Aorta (tissue), 5 donors: ENCODE results near the gene GPRC5B. TPM values are rescaled to one million over a fixed set of nuclear protein-coding genes. Genes with fewer than 3 reads are reported as not detected.

Experiments
- ATAC-seq: fragments of 200-7000 bp; cut with Tn5 transposase; one replicate; pipeline ENCODE4 v1.9.1; 2022; ENCODE audit warnings: moderate library complexity; ENCODE audit not compliant: low FRiP score
- DNase-seq, 2 donors: peaks; one replicate each; pipeline ENCODE4 v3.0.0-alpha.2; 2020
- H3K27ac ChIP-seq, 2 donors: one replicate each; pipeline ENCODE4 v1.5.1; 2013; ENCODE audit warnings: low read length in 2 of 2, mild to moderate bottlenecking in 2 of 2, moderate library complexity in 2 of 2, control low read depth in 1 of 2, inconsistent platforms in 1 of 2, low read depth in 1 of 2
- H3K27me3 ChIP-seq, 2 donors: one replicate each; pipeline ENCODE4 v1.6.1; 2013; ENCODE audit warnings: control low read depth in 1 of 2, low read length in 1 of 2, mild to moderate bottlenecking in 1 of 2, moderate library complexity in 1 of 2; ENCODE audit not compliant: insufficient read depth in 2 of 2, control insufficient read depth in 1 of 2
- H3K36me3 ChIP-seq, 2 donors: one replicate each; pipeline ENCODE4 v1.6.1; 2013; ENCODE audit warnings: control low read depth in 1 of 2, low read length in 1 of 2, mild to moderate bottlenecking in 1 of 2; ENCODE audit not compliant: insufficient read depth in 2 of 2, control insufficient read depth in 1 of 2
- H3K4me1 ChIP-seq, 2 donors: one replicate each; pipeline ENCODE4 v1.6.1; 2013; ENCODE audit warnings: low read length in 2 of 2, control low read depth in 1 of 2, mild to moderate bottlenecking in 1 of 2, moderate library complexity in 1 of 2; ENCODE audit not compliant: insufficient read depth in 2 of 2, control insufficient read depth in 1 of 2
- H3K4me3 ChIP-seq, 2 donors: one replicate each; pipeline ENCODE4 v1.5.1; 2013; ENCODE audit warnings: low read length in 2 of 2, control low read depth in 1 of 2, mild to moderate bottlenecking in 1 of 2
- H3K9me3 ChIP-seq: one replicate; pipeline ENCODE4 v1.6.1; 2013; ENCODE audit warnings: mild to moderate bottlenecking, low read length; ENCODE audit not compliant: control insufficient read depth
- WGBS, 2 donors: extraction: QIAGEN DNeasy Blood & Tissue Kit; methylation state at CpG; one replicate each; pipeline ENCODE4 v1.1.7; 2013; 5-methylcytosine and 5-hydroxymethylcytosine counted together
- intact Hi-C, 2 donors: fragments of 100-400 bp; cut with DNase I; formaldehyde crosslinking; loops; one replicate each; pipeline versions ENCODE4 v1.14.2 to v1.15.0; 2022
- polyA plus RNA-seq, 2 donors: library from polyadenylated mRNA; stranded (reverse); fragments of 200-250 nt; gene quantifications; one replicate each; pipeline ENCODE4 v1.2.3, GENCODE V29; 2013
- total RNA-seq, 2 donors: library from RNA; stranded (reverse); fragmentation: NEBNext Ultra II Directional; extraction: Animal tissue kit (Norgen Biotek cat#: 25700); gene quantifications; one replicate each; pipeline ENCODE4 v1.2.1, GENCODE V29; 2021
- donor health status: healthy with polysubstance abuse.
- donor health status: Bipolar disorder and iron deficiency.
- donor health status: DM: no; HTN: no; CAD: no.
- donor health status: DM: no; HTN: no; CAD: no.
- donor health status: DM: yes; HTN: yes; CAD: no.

The GPRC5B gene
- total and polyA plus RNA-seq, 4 donors, result 1.8 to 41.1 (median 9.0) TPM

DNA sequence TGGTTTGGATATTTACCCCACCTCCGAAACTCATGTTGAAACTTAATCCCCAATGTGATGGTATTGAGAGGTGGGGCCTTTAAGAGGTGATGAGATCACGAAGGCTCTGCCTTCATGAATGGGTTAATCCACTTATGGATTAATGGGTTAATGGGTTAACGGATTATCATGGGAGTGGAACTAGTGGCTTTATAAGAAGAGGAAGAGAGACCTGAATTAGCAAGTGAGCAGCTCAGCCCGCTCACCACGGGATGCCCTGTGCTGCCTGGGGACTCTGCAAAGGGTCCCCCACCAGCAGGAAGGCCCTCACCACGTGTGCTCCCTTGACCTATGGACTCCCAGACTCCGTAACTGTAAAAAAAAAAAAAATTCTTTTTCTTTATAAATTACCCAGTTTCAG, 16.5 kb upstream of the GPRC5B start:
- ATAC-seq, result no peak

DNA sequence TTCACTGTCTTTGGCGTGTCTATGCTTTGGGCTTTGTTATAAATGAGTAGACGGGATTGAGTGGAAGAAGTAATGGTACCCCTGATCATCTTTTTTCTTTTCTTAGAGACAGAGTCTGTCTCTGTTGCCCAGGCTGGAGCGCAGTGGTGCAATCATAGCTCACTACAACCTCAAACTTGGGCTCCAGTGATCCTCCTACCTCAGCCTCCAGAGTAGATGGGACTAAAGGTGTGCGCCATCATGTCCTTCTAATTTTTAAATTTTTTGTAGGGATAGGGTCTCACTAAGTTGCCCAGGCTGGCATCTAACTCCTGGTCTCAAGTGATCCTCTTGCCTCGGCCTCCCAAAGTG, 14.9 kb upstream of the GPRC5B start:
- Histone ChIP-seq H3K9me3 (no peaks in the 10 kb centered on the region), H3K27me3 (no peaks in the 10 kb centered on the region), H3K4me3 (no peak overlapping the region), H3K4me1 (no peaks in the 10 kb centered on the region), H3K27ac (no peak overlapping the region), H3K36me3 (no peaks in the 10 kb centered on the region)
- DNase-seq, result no peak
- no peak for ATAC-seq
- 63 to 65% methylated on average over 5 of the region's 5 CpGs for WGBS, 2 donors
- intact Hi-C loops, result no loop called here

More for the DNA sequence above, 16.5 kb upstream of the GPRC5B start:
- H3K27ac ChIP-seq, result no peak overlapping the region
- no peak for DNase-seq
- no peaks in the 10 kb centered on the region for H3K4me1 ChIP-seq
- H3K36me3 ChIP-seq, result no peaks in the 10 kb centered on the region
- no peaks in the 10 kb centered on the region for H3K9me3 ChIP-seq
- intact Hi-C loops, result no loop called here
- no peaks in the 10 kb centered on the region for H3K27me3 ChIP-seq
- 74 to 76% methylated on average over 7 of the region's 7 CpGs for WGBS, 2 donors
- H3K4me3 ChIP-seq, result no peak overlapping the region

DNA sequence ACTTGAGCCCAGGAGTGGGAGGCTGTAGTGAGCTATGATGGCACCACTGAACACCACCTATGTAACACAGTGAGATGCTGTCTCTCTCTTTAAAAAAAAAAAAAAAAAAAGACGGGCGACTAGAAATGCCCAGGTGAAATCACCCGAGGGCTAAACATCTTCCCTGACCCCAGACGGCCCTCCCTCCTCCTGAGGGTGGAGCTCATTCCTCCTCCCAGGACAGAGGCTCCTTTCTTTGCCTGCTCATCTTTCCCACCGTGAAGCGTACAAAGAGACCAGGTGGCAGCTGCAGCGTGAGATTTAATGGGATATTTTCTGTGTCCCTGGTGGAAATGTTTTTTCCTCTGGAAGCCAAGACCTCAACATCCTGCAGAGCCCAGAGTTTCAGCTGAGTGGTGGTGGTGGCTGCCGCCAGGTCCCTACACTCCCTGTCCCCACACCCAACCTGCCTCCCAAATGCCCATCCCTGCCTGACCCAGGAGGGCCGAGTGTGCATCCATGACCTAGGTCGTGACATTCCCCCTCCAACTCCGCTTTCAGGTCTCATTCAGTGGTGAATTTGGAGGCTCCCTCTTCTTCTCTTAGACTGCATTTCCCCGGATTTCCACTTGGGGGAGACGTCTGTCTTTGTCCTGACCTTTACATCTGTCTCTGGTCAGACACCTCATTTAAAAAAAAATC, 14.4 kb upstream of the GPRC5B start:
- no peak for DNase-seq
- ATAC-seq, result no peak
- no peaks in the 10 kb centered on the region for H3K4me1 ChIP-seq
- no peaks in the 10 kb centered on the region for H3K36me3 ChIP-seq
- H3K27me3 ChIP-seq, result no peaks in the 10 kb centered on the region
- intact Hi-C loops, result no loop called here
- H3K27ac ChIP-seq, result no peak overlapping the region
- WGBS, 2 donors, result 10 to 19% methylated on average over 13 of the region's 13 CpGs
- H3K4me3 ChIP-seq, result no peak overlapping the region
- H3K9me3 ChIP-seq, result no peaks in the 10 kb centered on the region

DNA sequence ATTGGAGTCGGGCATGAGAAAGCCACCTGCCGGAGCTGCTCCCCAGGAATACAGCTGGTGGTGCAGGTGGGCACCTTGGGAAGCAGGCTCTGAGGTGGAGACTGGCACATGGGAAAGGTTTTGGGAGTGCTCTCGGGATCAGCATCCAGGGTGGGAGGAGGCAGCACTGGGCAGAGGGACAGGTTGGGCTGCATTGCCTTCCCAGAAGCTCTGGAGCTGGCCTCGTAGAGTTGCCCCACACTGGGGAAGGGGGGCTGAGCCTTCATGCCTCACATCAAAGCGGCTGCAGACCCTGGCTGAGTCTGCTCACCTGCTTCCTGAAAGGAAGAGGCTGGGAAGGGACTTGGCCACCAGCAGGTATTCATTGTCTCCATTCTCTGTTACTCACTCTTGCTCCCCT, 13.5 kb upstream of the GPRC5B start:
- intact Hi-C loops, result no loop called here

DNA sequence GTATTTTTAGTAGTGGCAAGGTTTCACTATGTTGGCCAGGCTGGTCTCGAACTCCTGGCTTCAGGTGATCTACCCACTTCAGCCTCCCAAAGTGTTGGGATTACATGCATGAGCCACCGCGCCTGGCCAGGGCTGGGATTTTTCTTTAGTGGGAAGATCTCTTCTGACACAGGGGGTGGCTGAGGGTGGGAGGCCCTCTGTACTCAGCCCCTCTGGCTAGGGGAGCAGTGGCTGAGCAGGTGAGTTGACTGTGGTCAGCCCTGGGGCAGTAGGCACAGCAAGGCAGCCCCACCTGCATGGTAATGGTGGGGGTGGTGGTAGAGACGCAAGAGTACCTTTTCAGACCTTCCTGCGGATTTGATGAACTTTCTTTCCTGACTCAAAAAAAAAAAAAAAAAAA, 12.3 kb upstream of the GPRC5B start:
- no peak overlapping the region for H3K4me3 ChIP-seq
- no peaks in the 10 kb centered on the region for H3K4me1 ChIP-seq
- ATAC-seq (no peak), DNase-seq (no peak)
- no peaks in the 10 kb centered on the region for H3K27me3 ChIP-seq
- H3K27ac ChIP-seq, result no peak overlapping the region
- intact Hi-C loops, result no loop called here
- 90 to 92% methylated on average over 5 of the region's 5 CpGs for WGBS, 2 donors
- no peaks in the 10 kb centered on the region for H3K36me3 ChIP-seq
- no peaks in the 10 kb centered on the region for H3K9me3 ChIP-seq

More for the DNA sequence above, 13.5 kb upstream of the GPRC5B start:
- DNase-seq (no peak), ATAC-seq (no peak)
- H3K4me1 ChIP-seq, result no peaks in the 10 kb centered on the region
- H3K27ac ChIP-seq, result no peak overlapping the region
- WGBS, 2 donors, result 68 to 73% methylated on average over 5 of the region's 5 CpGs
- no peak overlapping the region for H3K4me3 ChIP-seq
- no peaks in the 10 kb centered on the region for H3K27me3 ChIP-seq
- no peaks in the 10 kb centered on the region for H3K9me3 ChIP-seq
- H3K36me3 ChIP-seq, result no peaks in the 10 kb centered on the region

DNA sequence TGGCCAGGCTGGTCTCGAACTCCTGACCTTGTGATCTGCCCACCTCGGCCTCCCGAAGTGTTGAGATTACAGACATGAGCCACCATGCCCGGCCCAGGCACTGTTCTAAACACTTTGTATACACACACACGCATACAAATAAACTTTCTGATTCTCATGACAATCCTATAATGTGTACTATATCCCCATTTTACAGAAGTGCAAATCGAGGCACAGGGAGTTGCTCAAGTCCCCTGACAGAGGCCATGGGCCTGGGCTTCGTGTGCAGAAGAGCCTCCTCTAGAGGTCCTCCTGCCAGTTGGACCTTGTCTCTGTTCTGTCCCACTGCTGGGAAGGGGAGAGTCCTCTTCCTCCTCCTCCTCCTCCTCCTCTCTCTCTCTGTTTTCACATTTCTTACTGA, 9.9 kb upstream of the GPRC5B start:
- peaks cover 4% of the 10 kb centered on the region for H3K9me3 ChIP-seq
- intact Hi-C loops, result no loop called here
- WGBS, 2 donors, result 86 to 89% methylated on average over 7 of the region's 7 CpGs
- no peak for ATAC-seq
- no peak for DNase-seq
- no peak overlapping the region for H3K27ac ChIP-seq
- no peaks in the 10 kb centered on the region for H3K4me1 ChIP-seq
- no peaks in the 10 kb centered on the region for H3K27me3 ChIP-seq
- no peak overlapping the region for H3K4me3 ChIP-seq
- no peaks in the 10 kb centered on the region for H3K36me3 ChIP-seq

DNA sequence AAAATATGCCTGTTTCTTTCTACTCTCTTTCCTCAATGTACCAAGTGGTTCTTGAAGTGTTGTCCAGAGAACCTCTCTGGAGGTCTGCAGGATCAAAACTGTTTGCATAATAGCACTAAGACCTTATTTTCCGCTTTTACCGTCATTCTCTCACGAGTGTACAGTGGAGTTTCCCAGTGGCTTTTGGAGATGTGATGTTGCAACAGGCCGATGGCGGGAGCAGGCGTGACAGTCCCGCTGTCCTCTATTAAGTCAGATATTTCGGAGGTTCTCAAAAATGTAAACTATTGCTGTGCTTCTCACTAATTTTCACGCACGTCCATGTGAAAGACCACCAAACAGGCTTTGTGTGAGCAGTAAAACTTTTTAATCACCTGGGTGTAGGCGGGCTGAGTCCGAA, 8.3 kb upstream of the GPRC5B start:
- ATAC-seq (no peak), DNase-seq (no peak)
- Histone ChIP-seq H3K4me1 (no peaks in the 10 kb centered on the region), H3K36me3 (no peaks in the 10 kb centered on the region), H3K9me3 (peaks cover 4% of the 10 kb centered on the region), H3K27ac (no peak overlapping the region), H3K27me3 (no peaks in the 10 kb centered on the region), H3K4me3 (no peak overlapping the region)
- intact Hi-C loops, result no loop called here
- WGBS, 2 donors, result 92 to 93% methylated on average over 12 of the region's 12 CpGs

DNA sequence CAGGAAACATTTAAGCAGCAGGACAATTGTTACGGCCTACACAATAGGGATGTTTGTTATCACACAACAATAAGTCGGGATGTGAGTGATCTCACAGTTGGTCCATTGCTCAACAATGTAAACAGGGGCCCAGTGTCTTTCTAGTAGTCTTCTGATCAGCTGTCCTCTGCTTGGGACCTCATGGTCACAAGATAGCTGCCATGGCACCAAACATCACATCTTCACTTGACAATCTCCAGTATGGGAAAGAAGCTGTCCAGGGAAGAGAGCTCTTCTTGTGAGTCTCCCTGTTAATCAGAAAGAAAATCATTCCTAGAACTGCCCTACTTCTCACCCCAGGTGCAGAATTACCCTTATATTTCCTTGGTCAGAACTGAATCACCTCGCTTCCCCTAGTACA, 6.3 kb upstream of the GPRC5B start:
- H3K27me3 ChIP-seq, result no peaks in the 10 kb centered on the region
- ATAC-seq, result no peak
- no peaks in the 10 kb centered on the region for H3K36me3 ChIP-seq
- no peaks in the 10 kb centered on the region for H3K4me1 ChIP-seq
- H3K4me3 ChIP-seq, result no peak overlapping the region
- intact Hi-C loops, result no loop called here
- H3K27ac ChIP-seq, result no peak overlapping the region
- no peak for DNase-seq
- WGBS, 2 donors, result 92 to 95% methylated on average over 3 of the region's 3 CpGs
- H3K9me3 ChIP-seq, result peaks cover 4% of the 10 kb centered on the region

DNA sequence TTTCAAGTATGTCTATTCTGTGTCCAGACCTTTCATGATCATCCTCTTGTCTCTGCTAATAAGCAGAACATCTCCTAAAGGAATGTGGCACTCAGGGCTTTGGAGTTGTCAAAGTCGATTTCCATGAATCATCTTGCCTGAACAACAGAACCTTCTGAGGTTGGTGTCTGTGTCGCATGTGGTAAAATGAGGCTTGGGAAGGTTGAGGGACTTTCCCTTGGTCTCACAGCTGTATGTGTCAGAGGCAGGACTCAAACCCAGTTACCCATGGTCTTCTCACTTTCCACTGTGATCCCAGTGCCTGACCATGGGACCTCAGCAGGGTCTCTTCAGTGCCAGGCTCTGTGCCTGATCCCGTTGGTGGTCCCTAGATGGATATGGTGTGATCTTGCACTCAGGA, 4.2 kb upstream of the GPRC5B start:
- H3K36me3 ChIP-seq, result no peaks in the 10 kb centered on the region
- ATAC-seq (no peak), DNase-seq (no peak)
- H3K4me3 ChIP-seq, result no peak overlapping the region
- H3K27ac ChIP-seq, result no peak overlapping the region
- H3K9me3 ChIP-seq, result peaks cover 4% of the 10 kb centered on the region
- H3K4me1 ChIP-seq, result no peaks in the 10 kb centered on the region
- no peaks in the 10 kb centered on the region for H3K27me3 ChIP-seq
- WGBS, 2 donors, result 80 to 85% methylated on average over 3 of the region's 3 CpGs
- intact Hi-C loops, result loop anchor here (5.0 to 10.0 kb wide), 4 partner anchors 172 to 332 kb away; partner anchors contain the start of genes IQCK (in 1 of the 2), KNOP1 (in 1 of the 2) and VPS35L (in 1 of the 2)
